Type B pancreatic cell (in vitro differentiated cells): ENCODE measurements around the gene CD36. TPM values are rescaled to one million over a fixed set of nuclear protein-coding genes. Genes with fewer than 3 reads are reported as not detected.
A peak's percentile ranks its signal among the peaks of the same experiment; 100 is the strongest.

ENCODE experiments used
- DNase-seq: peaks from one replicate; pipeline ENCODE4 v3.0.0; 2021; ENCODE audit warnings: mixed read lengths; ENCODE audit not compliant: unreplicated experiment; ENCODE audit errors: extremely low spot score
- H3K27ac Mint-ChIP-seq: 2 replicates; pipeline ENCODE4 v1.8.0; 2021; ENCODE audit warnings: mild to moderate bottlenecking, mixed read lengths
- H3K27me3 Mint-ChIP-seq: 2 replicates; pipeline ENCODE4 v1.8.0; 2021; ENCODE audit warnings: mixed read lengths
- H3K36me3 Mint-ChIP-seq: 2 replicates; pipeline ENCODE4 v1.8.0; 2021; ENCODE audit warnings: mixed read lengths
- H3K4me1 Mint-ChIP-seq: one replicate; pipeline ENCODE4 v1.8.0; 2021; ENCODE audit warnings: mixed read lengths; ENCODE audit not compliant: unreplicated experiment
- H3K4me3 Mint-ChIP-seq: 2 replicates; pipeline ENCODE4 v1.8.0; 2021; ENCODE audit warnings: mild to moderate bottlenecking, mixed read lengths
- H3K9me3 Mint-ChIP-seq: 2 replicates; pipeline ENCODE4 v1.8.0; 2021; ENCODE audit warnings: mixed read lengths
- CTCF ChIP-seq: fragments of 200-600 bp; sonication (generic); conservative IDR thresholded peaks from 2 replicates; pipeline ENCODE4 v1.5.0; 2021; ENCODE audit warnings: antibody characterized with exemption, mild to moderate bottlenecking
- total RNA-seq: library from RNA; stranded (reverse); gene quantifications from 2 replicates; pipeline ENCODE4 v1.2.1, GENCODE V29; 2021; ENCODE audit warnings: low replicate concordance

Gene CD36
- total RNA-seq, 1 donor from 2014 or later, result 6.7 TPM

GRCh38 chr7:80679921-80680907, 41.8 kb downstream of the CD36 start:
- no peak for DNase-seq
- no peak overlapping the region for H3K27ac Mint-ChIP-seq
- no peaks in the 10 kb centered on the region for H3K36me3 Mint-ChIP-seq
- H3K27me3 Mint-ChIP-seq, result no peaks in the 10 kb centered on the region
- H3K4me1 Mint-ChIP-seq, result no peaks in the 10 kb centered on the region
- no peak overlapping the region for H3K4me3 Mint-ChIP-seq
- no peaks in the 10 kb centered on the region for H3K9me3 Mint-ChIP-seq
- no peak for TF ChIP-seq CTCF

GRCh38 chr7:80681272-80681885, 42.9 kb downstream of the CD36 start:
- H3K4me3 Mint-ChIP-seq, result no peak overlapping the region

GRCh38 chr7:80682744-80683143, 44.3 kb downstream of the CD36 start:
- no peak for DNase-seq
- Mint-ChIP-seq H3K27ac (no peak overlapping the region), H3K4me1 (no peaks in the 10 kb centered on the region), H3K27me3 (no peaks in the 10 kb centered on the region), H3K4me3 (no peak overlapping the region), H3K9me3 (no peaks in the 10 kb centered on the region), H3K36me3 (no peaks in the 10 kb centered on the region)
- TF ChIP-seq CTCF, result no peak

More at GRCh38 chr7:80681272-80681885, 42.9 kb downstream of the CD36 start:
- no peaks in the 10 kb centered on the region for H3K27me3 Mint-ChIP-seq
- H3K4me1 Mint-ChIP-seq, result no peaks in the 10 kb centered on the region
- H3K9me3 Mint-ChIP-seq, result no peaks in the 10 kb centered on the region
- peak; percentile 69 for TF ChIP-seq CTCF
- DNase-seq, result no peak
- H3K27ac Mint-ChIP-seq, result no peak overlapping the region
- no peaks in the 10 kb centered on the region for H3K36me3 Mint-ChIP-seq

GRCh38 chr7:80686576-80686975, 48.1 kb downstream of the CD36 start:
- no peak for TF ChIP-seq CTCF
- Mint-ChIP-seq H3K27me3 (no peaks in the 10 kb centered on the region), H3K36me3 (no peaks in the 10 kb centered on the region), H3K4me1 (no peaks in the 10 kb centered on the region), H3K9me3 (no peaks in the 10 kb centered on the region), H3K4me3 (no peak overlapping the region), H3K27ac (no peak overlapping the region)
- DNase-seq, result no peak

GRCh38 chr7:80699045-80699638, 60.7 kb downstream of the CD36 start:
- peak; percentile 89 for TF ChIP-seq CTCF
- Mint-ChIP-seq H3K4me3 (no peak overlapping the region), H3K36me3 (no peaks in the 10 kb centered on the region), H3K27me3 (peaks cover 4% of the 10 kb centered on the region), H3K4me1 (peaks cover 11% of the 10 kb centered on the region), H3K27ac (no peak overlapping the region), H3K9me3 (no peaks in the 10 kb centered on the region)
- DNase-seq, result no peak
